HG03575 (cell line): ENCODE data around the gene ARHGEF12.

ENCODE experiments used
- ATAC-seq: cut with Tn5 transposase; IDR thresholded peaks from one replicate; pipeline ENCODE4 v1.9.1; 2021; ENCODE audit not compliant: unreplicated experiment, insufficient number of reproducible peaks, low FRiP score; ENCODE audit errors: extremely low read depth

Gene ARHGEF12

GRCh38 chr11:120376547-120377182 is 40.5 kb downstream of the ARHGEF12 start:
- no peak for ATAC-seq

- no peak for ATAC-seq
These were observed 42.3 kb downstream of the ARHGEF12 start for GRCh38 chr11:120378474-120378873.

DNA sequence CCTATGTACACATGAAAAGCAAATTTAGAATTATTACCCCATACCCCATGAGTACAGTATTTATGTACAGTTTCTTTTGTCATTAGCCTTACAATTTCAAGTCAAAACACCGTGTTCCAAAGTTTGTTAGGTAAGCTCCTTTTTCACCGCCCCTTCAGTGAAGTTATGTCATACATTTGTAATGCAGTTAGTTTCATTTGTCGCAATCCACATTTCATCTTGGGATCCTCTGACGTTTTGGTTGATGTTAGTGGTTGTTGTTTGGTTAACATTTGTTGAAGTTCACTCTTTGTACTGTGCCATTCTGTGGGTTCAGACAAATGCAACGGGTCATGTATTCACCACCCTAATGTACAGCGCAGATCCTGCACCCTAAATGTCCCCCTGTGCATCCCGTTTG is 45.2 kb downstream of the ARHGEF12 start:
- no peak for ATAC-seq

DNA sequence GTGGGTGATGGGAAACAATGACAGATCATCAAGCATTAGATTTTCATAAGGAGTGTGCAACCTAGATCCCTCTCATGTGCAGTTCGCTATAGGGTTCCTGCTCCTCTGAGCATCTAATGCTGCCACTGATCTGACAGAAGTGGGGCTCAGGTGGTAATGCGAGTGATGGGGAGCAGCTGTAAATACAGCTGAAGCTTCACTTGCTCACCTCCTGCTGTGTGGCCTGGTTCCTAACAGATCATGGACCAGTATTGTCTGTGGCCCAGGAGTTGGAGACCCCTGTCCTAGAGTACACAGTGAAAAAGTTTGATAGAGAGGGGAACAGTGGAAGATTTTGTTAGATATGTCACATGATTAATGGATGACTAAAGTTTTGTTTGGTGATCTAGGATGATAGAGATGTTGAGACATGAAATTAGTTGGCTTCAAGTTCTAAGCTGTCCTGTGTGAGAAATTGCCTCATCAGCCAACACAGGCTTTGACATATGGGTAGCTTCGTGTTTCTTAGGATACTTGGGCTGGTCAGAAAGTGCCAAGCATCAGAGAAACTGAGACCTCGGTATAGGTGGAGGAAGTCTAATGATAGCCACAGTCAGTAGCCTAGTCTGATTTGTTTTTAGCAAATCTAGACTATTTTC is 47.4 kb downstream of the ARHGEF12 start:
- no peak for ATAC-seq

DNA sequence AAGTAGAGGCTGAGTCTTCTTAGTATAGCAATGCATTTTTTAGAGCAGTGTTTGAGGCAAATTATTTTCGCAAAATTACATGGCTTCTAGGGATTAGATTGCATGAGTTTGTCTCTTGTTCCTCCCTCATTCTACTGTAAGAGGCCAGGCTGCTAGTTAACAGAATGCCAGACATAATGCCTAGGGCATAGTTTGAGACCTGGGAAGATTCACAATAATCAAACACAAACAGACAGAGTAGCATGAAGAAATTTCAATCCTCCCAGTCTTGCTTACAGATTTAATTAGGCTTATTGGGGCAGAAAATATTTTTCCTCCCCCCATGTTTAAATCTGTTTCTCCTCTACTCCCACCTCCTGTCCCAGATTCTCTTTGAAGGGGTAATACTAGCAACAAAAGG is 48.3 kb downstream of the ARHGEF12 start:
- no peak for ATAC-seq

DNA sequence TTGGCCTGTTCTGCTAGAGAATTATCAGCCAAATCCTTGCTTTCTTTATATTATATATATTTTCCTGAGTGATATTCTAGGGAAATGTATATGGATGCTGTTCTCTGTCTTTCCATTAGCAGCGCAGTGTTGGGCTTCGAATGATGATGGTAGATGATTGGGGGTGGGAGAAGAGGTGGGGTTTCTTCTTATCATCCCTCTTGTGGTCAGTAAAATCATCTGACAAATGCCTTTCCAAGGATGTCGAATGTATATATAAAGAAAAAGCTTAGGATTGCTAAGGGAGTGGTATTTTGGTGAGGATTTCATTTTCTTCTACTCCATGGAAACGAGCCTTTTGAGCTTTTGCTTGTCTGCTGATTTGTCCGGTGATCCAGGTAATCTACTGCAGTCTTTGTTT is 48.9 kb downstream of the ARHGEF12 start:
- no peak for ATAC-seq

GRCh38 chr11:120385655-120386054 is 49.4 kb downstream of the ARHGEF12 start:
- ATAC-seq: no peak

DNA sequence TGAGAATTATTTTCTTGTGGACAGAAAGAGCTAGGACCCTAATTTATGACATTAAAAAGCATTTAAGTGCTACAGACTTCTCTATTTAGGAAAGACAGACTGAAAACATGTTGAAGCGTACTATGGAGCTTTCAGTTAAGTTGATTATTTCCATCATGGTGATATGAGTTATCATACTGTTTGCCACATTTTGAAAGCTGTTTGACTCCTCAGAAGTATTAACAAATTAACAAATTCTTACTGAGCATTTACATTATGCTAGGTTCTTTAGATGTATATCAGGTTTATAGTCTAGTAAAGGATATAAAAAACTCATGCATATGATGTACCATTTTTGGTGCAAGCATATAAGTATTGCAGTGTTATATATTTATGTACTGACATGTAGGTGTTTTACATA is 50.1 kb downstream of the ARHGEF12 start:
- no peak for ATAC-seq

DNA sequence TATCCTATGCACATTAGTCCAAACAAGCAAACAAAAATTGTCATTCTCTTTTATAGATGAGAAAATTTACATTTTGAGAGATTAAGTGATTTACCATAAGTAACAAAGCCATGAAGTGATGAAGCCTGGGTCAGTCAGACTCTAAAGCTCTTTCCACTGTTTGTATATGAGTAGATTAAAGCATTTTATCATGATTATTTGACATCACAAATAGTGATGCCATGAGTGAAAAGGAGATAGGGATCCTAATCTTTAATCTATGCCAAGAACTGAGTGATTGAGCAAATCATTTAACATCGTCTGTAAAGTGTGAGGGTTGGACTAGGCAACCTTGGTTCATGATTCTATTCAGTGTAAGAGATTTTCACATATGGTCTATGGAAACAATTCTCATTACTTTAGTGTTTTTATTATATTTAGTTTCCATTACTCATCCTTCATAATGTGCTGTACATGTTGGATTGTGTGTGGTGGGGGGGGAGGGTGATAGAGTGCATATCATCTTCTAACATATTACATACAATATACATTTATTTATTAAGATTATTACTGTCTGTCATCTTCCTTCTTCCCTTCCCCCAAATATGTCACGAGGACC is 50.7 kb downstream of the ARHGEF12 start:
- ATAC-seq: no peak

GRCh38 chr11:120388261-120388660 is 52.0 kb downstream of the ARHGEF12 start:
- no peak for ATAC-seq

DNA sequence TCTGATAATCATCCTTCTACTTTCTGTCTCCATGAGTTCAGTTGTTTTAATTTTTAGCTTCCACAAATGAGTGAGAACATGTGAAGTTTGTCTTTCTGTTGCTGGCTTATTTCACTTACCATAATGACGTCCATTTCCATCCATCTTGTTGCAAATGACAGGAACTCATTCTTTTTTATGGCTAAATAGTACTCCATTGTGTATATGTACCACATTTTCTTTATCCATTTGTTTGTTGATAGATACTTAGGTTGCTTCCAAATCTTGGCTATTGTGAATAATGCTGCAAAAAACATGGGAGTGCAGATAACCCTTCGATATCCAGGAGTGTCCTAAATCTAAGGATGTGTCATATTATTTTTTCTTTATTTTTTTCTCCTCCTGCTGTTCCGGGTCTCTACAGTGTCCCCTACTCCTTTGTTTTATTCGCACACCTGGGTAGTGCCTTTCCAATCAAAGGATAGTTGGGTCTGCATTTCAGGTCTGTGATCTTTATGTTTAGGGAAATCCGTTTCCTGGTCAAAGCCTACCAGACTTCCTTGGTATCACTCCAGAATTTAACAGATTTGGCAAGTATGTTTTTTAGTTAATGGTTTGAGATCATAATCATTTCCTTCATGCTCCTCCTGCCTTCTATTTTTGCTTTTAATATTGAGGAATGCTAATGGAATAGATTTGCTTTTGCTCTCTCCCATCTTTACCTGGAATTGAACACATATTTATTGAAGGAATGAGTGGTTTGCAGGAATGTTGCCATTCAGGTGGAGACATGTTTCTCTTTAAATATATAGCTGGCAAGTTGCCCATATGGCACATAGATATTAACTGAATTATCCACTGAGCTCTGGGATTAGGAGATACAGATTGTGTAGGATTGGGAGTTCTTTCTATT is 53.7 kb downstream of the ARHGEF12 start:
- ATAC-seq: no peak

GRCh38 chr11:120390585-120390922 is 54.3 kb downstream of the ARHGEF12 start:
- ATAC-seq: no peak

GRCh38 chr11:120391292-120391691 is 55.1 kb downstream of the ARHGEF12 start:
- ATAC-seq: no peak

DNA sequence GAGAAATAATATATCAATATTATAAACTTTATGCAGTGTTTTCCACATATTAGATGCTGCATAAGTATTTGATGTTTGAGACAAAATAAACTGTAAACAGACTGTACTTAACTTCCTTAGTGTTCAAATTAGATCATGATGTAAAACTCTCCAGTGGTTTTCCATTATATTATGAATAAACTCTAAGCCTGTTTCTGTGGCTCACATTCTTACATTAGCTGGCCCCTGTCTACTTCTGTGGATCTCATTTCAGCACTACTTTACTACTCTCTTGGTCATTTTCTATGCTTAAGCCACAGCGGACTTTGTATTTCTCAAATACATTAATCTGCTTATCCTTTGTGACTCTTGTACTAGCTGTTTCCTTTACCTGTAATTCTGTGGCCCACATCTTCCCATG is 55.6 kb downstream of the ARHGEF12 start:
- ATAC-seq: no peak

GRCh38 chr11:120392314-120392713 is 56.1 kb downstream of the ARHGEF12 start:
- no peak for ATAC-seq

DNA sequence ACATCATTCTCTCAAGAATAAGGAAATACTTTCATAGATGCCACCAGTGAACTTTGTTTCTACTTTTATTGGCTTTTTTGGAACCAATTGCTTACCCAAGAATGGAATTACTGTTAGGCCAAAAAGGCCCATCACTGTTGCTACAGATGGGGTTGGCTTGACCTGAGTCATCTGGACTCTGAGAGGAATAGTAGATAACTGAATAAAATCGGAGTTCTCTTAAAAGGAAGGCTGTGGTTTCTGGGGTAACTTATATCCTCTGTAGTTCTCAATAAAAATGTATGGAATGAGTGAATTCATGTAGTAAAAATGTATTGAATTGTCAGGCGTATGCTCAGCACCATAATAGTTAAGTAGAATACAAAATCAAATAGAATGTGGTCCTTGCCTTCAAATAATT is 56.6 kb downstream of the ARHGEF12 start:
- no peak for ATAC-seq

GRCh38 chr11:120394119-120394518 is 57.9 kb downstream of the ARHGEF12 start:
- ATAC-seq: no peak

DNA sequence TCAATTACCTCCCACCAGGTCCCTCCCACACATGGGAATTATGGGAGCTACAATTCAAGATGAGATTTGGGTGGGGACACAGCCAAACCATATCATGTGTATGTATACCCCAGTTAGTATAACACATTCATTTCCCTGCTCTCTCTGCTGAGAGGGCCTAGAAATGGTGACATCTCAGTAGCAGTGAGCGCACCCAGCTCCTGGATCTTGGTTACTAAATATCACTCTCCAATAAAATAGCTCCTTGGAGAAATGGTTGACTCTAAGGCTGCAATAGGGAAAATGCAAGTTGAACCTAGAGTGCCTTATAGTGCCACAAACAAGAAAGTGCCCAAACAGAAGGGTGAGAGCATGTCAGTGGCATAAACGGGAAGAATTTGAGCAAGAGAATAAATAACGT is 59.6 kb downstream of the ARHGEF12 start:
- no peak for ATAC-seq

DNA sequence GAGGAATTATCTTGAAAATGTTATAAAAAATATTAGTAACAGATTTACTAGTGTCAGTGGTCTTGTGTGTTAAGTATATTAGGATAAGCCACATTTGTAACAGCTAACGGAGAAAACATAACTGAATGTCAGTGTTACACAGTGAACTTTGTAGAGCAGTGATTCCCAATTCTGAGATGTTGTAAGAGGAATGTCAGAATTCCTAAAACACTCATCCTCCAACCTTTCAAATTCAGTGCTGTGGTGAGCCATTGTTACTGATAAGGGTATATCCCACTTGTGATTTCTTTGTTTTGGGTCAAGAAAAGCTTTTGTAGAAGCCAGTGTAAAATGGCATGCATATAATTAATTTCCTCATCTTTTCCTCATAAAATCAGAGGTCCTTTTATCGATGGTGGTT is 61.9 kb downstream of the ARHGEF12 start:
- ATAC-seq: no peak

DNA sequence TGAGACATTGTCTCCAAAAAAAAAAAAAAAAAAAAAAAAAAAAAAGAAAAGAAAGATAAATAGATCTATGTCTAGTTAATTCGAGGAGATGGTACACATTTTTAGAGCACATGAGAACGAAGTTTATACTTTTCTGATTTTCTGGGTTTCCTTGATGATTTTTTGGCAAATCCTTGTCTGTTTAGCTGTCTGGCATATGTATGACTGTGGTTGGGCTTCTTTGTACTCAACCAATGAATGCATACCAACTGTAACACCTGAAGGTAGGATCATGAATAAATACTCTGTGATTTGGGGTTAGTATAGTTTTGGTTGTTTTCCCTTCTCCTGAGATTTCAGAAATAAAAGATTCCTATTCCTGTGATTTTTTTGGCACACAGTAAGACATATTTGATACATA is 63.1 kb downstream of the ARHGEF12 start:
- no peak for ATAC-seq
